T-helper 1 cell (primary cell): Measurements from ENCODE around the gene FGF14.
A peak's percentile ranks its signal among the peaks of the same experiment; 100 is the strongest.

Source experiments
- DNase-seq, 5 donors: peaks; one replicate each; pipeline ENCODE4 v3.0.0-alpha.2; 2012 to 2020
- total RNA-seq, 4 donors: gene quantifications; one replicate each; lab custom pipeline; 2026; lab: John Stamatoyannopoulos, UW

Gene FGF14
- 0 to 0.23 (median 0.06) reads per million in 4 donors for total RNA-seq

DNA sequence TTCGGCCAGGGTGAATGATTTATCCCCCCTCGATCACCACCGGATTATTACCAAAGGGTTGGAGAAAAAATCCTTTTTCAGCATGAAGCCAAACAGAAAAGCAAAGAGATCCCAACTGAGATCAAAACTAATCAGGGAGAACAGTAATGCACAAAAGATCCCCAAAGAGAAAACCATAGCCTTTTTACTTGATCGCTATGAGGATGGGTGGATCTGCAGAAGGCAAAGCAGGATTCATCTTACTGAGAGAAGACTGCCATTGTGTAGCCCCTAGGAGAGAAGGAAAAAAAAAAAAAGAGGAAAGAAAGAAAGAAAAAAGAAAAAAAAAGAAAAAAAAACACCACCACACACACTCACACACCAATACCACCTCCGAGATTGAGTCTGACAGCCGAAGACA lies at the start of gene FGF14:
Gene FGF14 (minus strand): TSS at position 283 of the 400 bp plus-strand sequence.
- no peak for DNase-seq

- DNase-seq: no peak
Measured at GRCh38 chr13:102443249-102443648, 41.4 kb upstream of the FGF14 start.

DNA sequence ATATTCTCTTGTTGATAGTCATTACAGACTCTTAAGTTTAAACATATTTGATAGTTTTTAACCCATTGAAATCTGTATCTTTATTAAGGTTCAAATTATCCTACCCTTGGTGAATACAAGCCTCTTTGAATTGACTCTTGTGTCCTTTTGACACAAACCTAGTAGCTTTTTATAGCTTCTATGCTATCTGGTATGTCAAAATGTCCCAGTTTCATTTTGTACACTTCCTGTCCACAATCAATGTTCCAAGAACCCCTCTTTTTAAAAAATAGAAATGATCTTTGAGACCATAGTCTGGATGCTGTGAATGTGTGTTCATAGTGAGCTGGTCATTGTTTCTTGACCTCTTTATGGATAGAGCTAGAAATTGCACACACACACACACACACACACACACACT lies 39.2 kb upstream of the FGF14 start:
- DNase-seq: no peak

DNA sequence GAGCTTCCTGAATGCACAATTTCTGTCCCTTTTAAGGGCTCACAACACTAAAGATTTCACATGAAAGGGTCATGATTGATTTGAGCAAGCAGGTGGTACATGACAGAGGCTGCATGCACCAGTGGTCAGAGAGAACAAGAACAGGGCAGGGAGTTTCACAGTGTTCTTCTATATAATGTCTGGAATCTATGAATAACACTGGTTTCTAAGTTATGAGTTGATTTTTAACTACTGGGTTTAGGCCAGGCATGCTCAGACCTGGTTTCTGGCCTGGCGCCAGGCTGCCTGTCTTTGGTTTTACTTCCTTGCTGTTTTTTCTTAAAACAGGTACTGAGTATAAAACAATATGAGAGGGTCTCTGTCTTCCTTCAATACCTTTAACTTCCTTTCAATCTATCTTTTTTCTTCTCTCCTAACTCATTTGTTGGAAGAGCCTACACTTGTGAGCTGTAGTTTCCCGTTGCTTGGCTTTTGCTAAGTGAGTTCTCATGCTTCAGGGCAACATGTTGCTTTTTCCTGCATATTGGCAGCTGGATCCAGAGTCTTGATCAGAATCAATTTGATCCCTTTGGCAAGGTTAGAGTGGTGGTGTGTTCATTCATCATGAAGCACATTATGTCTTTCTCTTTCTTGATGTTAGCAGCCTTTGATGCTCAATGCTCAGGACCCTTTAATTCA lies 38.5 kb upstream of the FGF14 start:
- DNase-seq: no peak

DNA sequence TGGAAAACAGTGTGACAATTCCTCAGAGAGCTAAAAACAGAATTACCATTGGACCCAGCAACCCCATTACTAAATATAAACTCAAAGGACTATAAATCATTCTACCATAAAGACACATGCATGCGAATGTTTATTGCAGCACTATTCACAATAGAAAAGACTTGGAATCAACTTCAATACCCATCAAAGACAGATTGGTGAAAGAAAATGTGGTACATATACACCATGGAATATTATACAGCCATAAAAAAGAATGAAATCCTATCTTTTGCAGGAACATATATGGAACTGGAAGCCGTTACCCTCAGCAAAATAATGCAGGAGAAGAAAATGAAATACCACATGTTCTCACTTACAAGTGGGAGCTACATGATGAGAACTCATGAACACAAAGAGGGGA lies 20.8 kb upstream of the FGF14 start:
- DNase-seq: no peak

GRCh38 chr13:102405499-102406100 lies 3.8 kb upstream of the FGF14 start:
- DNase-seq: no peak

GRCh38 chr13:102402290-102402689 lies 442 bp upstream of the FGF14 start:
- peak in 2 of 5 donors; percentile 12 to 17 for DNase-seq

DNA sequence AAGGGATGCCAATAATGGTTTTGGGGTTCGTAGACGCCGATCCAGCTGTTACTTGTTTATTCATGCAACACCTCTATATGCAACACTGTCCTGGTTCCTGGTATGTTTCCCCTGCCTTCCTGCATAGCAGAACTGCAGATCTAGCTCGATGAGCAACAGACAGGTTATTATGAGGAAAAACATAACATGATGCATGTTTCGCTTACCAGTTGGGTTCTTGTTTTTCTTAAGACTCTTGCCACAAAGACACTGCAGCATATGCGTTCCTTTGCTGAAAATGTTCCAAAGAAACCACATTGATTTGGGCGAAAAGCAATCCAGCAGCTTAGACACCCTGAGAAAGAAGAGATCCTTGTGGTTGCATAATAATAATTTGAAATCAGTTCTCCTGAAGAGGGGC lies 583 bp downstream of the FGF14 start:
- no peak for DNase-seq

- peak in 2 of 5 donors; percentile 1 to 12 for DNase-seq
Measured at GRCh38 chr13:102400675-102401145, 1.1 kb downstream of the FGF14 start.

DNA sequence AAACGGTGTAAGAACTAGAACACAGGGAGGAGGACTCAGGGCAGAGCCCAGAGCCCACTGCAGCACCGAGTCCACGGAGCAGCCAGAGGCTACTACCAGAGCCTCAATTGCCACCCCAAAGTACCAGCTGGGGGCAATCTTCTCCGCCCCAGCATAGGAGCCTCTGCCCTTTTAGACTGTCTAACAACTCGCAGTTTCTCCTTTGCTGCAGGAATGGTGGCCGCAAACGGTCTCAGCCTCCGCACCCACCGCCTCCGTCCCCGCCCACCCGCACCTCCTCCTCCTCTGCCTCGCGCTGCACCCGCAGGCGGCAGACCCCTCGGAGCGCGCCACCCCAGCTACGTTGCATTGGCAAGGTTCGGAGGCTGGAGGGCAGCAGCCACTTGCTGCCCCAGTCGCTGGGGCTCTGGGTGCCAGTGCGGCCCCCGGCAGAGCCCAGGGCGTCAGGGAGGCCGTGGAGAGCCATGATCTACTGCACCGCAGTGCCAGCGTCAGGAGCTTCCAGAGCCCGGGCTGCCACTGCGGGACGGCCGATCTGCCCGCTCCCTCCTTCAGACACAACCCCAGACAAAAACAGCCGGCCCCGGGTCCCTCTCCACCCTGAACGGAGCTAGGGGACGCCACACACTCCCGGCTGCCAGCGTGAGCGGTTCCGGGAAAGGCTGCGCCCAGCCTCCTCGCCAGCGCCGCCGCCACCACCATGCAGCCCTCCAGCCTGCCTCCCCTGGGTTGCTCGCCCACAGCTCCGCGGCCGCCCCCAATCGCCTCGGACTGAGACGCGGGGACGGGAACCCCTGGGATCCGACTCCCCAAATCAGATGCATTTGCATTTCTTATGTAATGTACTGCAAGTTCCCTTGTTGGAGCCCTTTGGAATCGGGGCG lies 1.8 kb downstream of the FGF14 start:
- peak in 4 of 5 donors; percentile 6 to 15 (median 10) for DNase-seq

GRCh38 chr13:102395939-102396338 lies 5.9 kb downstream of the FGF14 start:
- DNase-seq: no peak

DNA sequence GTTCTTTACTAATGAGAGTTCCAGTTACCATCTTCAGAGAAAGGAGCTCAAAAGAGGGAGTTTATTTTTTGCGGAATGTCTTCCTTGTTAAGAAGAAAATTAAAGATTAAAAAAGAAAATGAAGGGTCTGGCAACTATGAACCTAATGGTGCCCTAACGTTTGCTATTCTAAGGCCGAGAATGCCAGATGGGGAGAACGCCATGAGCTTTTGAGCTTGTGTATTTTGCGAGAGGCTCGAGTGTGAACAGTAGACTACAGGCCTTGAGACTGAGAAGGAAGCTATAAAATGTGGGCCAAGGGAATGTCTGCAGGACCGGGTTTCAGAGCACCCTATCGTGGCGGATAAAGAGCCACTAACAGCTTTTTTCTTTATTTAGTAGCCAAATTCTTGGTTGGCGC lies 6.7 kb downstream of the FGF14 start:
- no peak for DNase-seq

DNA sequence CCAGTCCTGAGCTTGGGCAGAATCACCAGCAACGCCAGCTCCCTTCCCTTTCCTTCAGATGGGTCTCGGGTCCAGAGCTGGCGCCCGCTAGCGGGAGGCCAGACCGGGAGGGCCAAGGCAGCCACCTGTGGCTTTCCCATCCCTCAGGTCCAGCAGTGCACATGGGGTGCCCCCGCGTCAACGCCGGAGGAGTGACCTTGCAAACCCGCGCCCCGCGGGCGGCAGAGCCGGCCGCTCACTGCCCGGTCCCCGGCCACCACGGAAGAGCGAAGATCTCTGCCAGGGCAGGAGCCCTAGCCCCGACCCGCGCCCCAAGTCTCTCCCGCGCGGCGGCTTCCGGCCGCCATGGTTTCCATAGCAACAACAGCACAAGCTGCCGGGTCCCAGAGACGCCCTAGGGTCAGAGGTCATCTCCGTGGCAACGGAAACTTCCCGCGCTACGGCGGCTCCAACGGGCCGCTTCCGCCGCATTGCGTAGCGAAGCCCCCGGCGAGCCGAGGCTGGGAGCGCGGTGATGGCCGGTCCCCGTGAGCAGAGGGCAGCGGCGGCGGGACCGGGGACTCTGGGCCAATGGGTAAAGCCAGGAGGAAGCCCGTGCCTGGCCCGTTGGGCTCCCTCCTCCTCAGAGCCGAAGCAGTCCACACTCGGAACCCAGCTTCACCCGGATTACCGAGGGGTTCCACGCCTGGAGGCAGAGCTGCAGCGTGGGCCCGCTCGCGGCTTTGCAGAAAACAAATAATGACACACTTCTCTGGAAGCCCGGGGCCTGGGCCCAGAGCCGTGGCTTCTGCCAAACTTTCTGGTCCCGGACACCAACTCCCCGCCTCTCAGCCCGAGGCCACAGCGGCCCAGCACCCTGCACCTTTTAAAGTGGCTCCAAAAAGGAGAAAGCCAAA lies 7.4 kb downstream of the FGF14 start:
- peak; percentile 87 to 96 (median 91) for DNase-seq

- no peak for DNase-seq
Measured at GRCh38 chr13:102392481-102393209, 9.2 kb downstream of the FGF14 start.

- DNase-seq: no peak
Measured at GRCh38 chr13:102386461-102386860, 15.4 kb downstream of the FGF14 start.

GRCh38 chr13:102380012-102380411 lies 21.8 kb downstream of the FGF14 start:
- no peak for DNase-seq

DNA sequence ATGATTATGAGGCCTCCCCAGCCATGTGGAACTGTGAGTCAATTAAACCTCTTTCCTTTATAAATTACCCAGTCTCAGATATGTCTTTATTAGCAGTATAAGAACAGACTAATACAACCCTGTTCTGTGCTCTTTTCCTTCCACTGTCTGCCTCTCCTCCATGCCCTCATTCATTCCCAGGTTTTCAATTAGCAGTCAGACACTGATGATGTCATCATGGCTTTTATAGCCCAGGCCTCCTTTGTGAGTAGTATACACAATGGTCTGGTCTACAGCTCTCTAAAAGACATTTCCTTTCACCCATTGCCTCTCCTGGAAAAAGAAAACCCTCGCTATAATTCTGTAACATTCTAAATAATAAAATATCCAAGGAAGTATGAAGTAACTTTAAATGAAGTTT lies 25.5 kb downstream of the FGF14 start:
- DNase-seq: no peak

DNA sequence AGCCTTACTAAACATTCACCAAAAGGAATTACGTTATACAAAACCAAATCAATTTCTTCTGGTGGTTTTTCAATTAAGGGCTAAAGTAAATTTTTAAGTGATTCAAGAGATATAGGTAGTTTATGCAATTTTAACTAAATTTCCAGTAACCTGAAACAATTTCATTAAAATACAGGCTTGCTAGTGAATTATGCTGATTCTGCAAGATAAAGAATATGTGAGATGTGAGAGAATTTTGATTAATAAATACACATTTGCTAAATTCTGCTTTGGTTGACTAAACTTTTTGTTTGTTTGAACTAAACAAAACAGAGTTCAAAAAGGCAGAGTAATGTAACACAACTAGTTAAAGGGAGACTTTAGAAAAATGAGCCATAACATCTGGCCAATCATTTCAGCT lies 27.1 kb downstream of the FGF14 start:
- no peak for DNase-seq

- no peak for DNase-seq
Measured at GRCh38 chr13:102374233-102374632, 27.6 kb downstream of the FGF14 start.

- DNase-seq: no peak
Measured at GRCh38 chr13:102373221-102373620, 28.6 kb downstream of the FGF14 start.

- no peak for DNase-seq
Measured at GRCh38 chr13:102369302-102369701, 32.5 kb downstream of the FGF14 start.

DNA sequence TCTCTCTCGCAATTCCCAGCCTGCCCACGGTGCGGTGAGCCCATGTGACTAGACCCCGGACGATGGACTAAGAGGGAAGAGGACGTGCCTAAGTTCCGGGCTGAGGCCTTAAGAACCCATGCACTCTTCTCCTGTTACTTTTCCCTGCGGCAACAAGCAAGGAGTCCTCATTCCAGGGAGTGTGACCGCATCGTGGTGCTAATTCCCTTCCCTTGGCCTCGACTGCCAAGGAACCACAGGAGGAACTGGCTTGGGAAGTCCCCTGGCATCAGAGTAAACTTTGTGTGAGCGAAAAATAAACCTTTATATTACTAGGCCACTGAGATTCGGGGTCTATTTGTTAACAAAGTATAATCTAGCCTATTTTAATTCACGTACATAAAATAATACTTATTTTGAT lies 34.0 kb downstream of the FGF14 start:
- DNase-seq: no peak
